GM19351 (cell line): Measurements from ENCODE around the gene HIF1AN.
A peak's percentile ranks its signal among the peaks of the same experiment; 100 is the strongest.

ENCODE experiments used
- ATAC-seq: cut with Tn5 transposase; IDR thresholded peaks from one replicate; pipeline ENCODE4 v1.9.1; 2021; ENCODE audit warnings: mild to moderate bottlenecking, moderate library complexity; ENCODE audit not compliant: unreplicated experiment

Gene HIF1AN

DNA sequence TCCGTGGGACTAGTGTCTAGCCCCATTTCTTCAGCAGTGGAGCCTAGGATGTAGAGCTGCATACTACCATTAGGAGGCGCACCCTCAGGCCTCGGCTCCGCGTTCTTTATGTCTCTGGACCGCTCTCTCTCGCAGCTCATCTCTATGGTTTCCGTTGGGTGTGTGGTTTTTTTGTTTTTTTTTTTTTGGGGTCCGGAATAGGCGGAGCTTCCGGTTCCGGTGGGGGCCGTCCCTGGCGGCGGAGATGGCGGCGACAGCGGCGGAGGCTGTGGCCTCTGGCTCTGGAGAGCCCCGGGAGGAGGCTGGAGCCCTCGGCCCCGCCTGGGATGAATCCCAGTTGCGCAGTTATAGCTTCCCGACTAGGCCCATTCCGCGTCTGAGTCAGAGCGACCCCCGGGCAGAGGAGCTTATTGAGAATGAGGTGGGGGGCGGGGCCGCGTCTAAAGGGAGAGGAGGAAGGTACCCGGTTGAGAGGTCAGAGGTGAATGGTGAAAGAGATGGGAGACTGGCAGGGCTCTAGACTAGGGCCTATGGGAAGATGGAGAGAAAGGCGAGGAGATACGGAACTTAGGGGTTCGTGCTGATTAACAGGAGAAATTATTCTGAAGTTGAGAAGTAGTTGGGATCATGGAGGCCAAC is at the start of gene HIF1AN:
Gene HIF1AN (plus strand): TSS at position 229 of the 639 bp plus-strand sequence. CDS start 16 bp downstream, at position 245.
- ATAC-seq: peak; percentile 96

DNA sequence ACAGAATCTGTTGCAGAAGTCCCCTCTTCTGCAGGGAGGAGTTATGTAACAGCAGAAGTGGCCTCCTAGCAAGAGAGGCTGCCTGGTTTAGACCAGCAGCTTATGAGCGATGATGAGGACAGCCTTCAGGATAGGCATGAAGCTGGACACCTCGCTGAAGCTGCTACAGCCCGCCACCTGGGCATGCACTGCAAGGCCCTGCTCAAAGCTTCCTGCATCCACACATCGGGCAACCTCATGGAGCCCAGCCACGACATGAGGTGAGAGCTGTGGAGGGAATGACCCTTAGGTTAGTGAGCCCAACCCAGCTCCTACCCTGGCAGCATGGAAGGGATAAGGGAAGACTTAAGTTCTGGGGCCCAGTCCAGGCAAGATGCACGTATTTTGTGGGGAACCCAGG is 48.2 kb upstream of the HIF1AN start:
- no peak for ATAC-seq

DNA sequence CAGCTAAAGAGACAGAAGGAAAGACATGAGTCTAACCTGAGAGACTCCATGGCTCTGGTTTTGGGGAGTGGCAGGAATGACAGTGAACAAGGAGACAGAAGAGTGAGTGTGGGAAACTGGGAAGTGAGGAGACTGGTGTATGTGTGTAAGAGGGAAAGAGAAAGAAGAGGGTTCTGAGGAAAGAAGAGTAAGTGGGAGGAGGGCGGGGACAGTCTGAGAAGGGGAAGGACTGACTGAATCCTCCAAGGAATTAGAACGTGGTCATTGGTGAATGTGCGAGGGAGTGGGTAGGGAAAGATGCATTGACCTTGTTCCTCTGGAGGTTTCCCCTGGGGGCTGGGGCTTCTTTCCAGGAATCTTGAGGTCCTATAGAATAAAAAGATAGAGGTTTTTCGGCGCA is 46.3 kb upstream of the HIF1AN start:
- no peak for ATAC-seq

DNA sequence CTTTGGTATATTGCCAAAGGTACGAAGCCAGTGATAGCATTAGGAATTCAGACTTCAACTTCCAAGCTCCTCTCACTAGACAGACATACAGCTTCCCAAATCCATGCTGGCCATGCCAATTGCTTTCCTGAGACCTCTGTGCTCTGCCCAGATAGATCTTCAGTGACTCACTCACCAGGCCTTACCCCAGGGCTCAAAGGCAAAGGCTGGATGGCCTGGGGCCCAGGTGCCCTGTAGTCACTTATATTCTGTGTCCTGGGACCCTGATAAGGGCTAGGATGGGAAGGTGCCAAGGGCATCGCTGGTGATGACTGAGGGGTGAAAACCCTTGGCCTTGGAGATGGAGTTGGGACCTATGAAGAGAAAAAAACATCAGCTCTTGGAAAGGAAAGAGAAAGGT is 45.2 kb upstream of the HIF1AN start:
- ATAC-seq: no peak

DNA sequence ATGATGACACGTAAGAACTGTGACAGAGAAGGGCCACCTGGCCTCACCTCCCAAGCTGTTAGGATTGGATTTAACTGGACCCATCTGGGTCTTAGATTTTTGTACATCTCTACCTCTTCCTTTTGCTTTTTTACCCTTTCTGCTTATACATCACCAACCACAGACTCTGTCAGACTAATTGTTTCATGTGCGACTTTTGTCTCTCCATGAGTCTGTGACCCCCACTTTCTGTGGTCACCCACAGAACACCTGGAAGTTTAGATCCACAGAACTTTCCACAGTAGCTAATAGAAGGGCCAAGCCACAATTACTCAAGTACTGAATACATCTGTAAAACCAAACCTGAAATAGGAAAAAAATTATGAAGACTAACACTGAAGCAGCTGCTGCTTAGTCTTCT is 39.2 kb upstream of the HIF1AN start:
- ATAC-seq: no peak

DNA sequence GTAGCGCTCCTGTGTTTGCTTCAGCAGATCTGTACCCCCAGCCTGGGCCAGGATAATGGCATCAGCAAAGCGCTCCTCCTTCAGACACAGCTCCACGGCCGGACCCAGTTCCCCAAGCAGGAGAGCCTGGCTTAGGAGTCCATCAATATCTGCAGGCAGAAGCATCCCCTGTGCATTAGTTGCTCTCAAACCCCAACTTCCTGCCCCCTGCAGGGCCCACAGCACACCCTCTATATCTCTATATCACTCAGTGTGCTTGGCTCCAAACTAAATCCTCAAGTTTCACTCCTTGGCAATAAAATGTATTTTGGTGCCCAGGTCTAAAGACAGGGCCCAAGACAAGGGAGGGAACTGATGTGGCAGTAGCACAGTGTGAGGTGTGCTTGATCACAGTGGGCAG is 37.7 kb upstream of the HIF1AN start:
- no peak for ATAC-seq

DNA sequence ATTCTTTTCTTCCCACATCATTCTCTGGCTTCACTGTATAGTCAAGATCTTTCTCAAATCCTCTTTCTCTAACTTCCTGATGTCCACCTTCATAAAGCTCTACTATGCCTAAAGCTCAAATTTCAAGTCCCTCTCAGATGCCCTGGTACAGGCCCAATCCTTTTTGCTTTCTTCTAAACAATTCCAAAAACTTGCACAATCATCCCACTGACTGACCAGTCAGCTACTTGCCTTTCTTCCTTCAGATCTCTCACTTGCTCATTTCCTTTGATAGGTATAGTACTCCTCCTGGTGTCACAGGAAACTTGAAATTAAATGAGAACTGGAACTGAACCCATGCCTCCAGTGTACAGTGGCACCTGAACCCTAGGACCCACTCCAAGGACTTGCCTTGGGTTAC is 34.3 kb upstream of the HIF1AN start:
- no peak for ATAC-seq

DNA sequence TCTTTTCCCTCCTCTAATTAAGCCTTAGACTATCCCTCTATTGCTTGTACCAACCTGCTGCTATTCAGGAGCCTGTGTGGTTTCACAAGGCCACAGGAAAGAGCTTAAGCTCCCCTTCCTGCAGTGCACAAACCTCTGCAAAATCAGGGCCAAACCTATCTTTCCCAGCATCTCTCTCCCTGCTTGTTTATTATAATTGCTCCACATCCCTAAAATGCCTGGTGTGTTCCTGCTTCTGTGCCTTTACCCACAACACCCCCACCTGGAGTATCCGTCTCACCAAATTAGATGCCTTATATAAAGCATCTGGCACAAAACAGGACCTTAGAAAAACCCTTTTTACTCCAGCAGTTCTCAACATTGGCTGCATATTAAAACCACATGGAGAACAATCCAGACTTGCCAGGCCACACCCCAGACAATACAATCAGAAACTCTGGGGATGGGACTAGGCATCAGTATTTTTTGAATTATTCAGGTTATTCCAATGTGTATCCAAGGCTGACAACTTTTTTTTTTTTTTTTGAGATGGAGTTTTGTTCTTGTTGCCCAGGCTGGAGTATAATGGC is 32.7 kb upstream of the HIF1AN start:
- ATAC-seq: no peak

DNA sequence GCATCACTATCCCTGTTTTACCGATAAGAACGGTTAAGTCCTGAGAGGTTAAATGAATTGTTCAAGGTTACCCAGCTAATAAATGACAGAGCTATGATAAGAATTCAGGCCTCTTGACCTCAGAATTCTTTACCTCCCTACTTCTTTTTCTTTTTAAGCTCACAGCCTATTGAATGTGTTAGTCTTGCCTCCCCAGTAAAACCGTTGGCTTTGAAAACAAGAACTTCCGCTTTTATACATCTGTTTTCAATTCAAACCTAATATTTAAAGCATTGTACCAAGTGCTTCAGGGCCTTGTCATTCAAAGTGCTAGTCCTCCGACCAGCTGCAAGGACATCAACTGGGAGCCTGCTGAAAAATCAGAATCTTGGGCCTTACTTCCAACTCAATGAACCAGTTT is 31.6 kb upstream of the HIF1AN start:
- ATAC-seq: no peak

DNA sequence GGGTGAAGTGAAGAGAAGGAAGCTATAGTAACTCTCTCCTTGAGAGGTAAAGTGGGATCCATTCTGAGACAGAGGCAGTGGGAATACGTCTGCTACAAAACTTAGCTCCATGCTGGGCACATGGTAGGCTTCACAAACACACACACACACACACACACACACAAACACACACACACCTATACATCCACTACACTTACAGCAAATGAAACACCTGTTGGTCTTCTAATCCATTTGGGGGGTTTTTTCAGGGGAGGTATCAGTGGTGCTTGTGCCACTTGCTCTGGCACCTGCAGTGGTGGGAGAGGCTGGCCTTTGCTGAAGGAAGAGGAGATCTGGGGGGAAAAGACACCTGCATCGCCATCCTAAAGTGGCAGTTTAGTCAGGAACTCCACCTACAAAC is 30.6 kb upstream of the HIF1AN start:
- ATAC-seq: no peak

DNA sequence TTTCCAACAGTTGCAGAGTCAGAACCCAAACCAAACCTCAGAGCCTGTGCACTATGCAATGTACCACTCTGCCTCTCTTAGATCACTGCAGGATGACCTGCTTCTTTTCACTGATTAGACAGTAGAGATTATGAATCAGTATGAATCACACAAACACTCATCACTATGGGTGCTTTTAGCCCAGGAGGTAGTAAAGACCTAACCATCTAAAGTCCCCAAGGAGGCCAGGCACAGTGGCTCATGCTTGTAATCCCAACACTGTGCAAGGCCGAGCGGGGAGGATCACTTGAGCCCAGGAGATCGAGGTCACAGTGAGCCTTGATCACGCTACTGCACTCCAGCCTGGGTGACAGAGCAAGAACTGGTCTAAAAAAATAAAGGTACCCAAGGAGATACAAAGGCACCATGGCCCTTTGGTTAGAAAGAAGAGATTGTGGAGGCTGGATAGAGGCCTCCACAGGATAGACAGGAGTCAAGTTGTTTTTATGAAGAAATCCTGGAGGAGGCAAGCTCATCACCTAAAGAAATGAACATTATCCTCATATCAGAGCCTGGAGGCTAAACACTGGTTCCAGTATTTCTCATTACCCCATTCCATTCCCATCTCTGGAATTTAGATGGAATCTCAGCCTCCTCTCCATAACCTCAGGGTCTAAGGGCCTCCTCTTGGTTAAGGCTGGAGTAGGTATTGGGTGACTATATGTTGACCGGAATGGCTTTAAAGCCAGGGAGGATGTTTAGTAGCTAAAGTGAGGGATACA is 29.0 kb upstream of the HIF1AN start:
- ATAC-seq: no peak

DNA sequence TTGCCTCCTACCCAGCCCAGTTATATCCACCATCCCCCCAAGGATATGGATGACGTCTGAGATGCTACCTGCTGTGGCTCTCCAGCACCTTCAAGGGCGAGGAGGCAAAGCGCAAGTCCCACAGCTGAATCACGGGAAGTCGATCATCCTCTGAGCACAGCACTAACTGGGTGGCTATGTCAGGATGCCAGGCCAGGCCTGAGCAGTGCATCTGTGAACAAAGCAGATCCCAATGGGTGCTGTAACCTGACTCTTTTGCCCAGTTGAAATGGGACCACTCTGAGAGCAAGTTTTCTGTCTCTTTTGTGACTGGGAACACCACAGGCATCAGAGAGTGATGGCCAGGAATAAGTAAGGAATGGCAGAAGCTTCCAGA is 28.4 kb upstream of the HIF1AN start:
- no peak for ATAC-seq

DNA sequence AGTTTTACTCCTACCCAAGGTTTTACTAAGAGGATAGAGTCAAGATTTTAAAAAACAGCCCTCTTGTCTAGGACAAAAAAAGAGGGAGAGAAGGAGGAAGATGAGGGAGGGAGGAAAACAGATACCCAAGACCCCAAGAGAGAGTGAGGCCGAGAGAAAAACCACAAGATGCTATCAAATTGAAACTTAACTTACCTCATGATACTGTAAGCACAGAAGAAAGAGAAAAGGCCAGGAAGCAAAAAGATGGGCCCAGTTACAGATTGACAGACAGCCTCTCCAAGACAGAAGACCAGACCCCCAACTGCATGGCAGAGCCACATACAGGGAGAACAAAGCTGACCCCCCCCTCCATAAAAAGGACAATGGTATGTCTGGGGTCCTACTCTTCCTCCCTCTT is 27.5 kb upstream of the HIF1AN start:
- ATAC-seq: no peak

DNA sequence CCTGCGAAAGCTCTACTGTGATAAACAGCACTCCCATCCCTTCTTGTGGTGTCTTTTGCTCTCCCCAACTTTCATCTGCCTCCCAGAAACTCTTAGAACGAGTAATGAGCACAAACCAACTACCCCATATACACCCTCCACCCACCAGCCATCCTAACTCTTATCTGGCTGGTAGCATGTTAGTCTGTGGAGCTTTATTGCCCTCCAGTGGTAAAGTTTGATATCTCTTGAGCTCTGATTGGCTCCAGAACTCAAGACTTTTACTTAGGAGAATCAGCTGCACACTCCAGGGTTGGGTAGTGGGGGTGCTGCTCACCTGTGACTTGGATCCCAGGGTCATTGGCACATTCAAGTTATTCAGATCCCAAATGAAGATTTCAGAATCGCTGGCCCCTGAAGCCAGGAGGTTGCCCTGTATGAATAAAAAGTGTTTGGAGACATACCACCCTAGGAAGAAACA is 27.0 kb upstream of the HIF1AN start:
- no peak for ATAC-seq

DNA sequence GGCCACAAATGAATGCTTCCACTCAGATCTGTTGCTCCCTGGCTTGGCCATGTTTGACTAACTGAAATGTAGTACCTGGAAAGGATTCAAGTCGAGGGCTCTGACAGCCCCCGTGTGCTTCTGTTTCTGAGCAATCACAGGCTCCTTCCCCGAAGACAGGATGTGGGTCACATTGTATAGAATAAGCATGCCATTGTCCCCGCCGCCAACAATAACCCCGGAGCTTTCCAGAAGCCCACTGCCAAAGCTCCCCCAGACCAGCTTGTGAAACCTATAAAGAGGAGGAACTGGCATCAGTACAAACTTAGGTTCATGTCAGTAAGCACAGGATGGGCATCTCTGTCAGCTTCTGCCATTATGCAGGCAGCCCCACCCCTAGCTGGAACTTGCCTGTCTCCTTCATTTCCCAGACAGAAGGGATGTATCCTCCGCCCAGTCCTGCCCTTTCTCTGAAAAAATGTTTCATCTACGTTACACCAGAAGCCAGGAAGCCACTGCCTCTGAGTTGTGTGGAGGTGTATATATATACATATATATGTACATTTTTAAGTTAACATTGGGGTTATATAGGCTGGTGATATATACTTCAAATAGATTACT is 26.4 kb upstream of the HIF1AN start:
- ATAC-seq: no peak

DNA sequence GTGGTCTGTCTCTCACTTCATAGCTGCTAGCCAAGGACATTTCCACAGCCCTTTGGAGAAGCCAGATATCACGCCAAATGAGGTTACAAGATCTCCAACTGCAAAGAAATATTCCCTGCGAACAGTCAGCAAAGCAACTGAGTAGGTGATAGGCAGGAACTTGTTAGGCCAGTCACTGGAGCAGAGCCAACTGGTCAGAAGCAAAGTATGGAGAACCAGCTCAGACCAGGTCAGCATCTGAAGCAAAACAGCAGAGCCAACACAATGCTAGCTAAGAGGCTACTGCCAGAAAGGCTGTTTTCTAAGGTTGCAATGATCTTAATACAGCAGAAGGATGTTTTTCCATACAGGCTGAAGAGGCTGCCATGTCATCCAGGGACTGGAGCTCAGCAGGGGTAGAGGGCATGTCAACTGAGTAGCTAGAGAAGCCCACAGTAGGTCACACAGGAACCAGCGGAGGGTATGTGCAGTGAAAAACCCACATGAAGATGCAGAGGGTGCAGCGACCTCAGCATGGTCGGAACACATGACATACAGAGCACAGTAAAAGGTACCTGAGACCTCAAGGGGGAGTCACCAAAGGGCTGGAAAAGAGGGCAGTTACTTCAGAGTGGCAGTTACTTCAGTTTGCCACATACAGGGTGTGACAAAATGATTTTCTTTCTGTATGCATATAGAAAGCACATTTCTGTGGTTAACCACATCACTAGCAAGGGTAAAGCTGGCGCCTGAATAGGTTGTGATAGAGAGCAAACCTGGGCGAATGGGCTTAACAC is 25.0 kb upstream of the HIF1AN start:
- ATAC-seq: no peak

DNA sequence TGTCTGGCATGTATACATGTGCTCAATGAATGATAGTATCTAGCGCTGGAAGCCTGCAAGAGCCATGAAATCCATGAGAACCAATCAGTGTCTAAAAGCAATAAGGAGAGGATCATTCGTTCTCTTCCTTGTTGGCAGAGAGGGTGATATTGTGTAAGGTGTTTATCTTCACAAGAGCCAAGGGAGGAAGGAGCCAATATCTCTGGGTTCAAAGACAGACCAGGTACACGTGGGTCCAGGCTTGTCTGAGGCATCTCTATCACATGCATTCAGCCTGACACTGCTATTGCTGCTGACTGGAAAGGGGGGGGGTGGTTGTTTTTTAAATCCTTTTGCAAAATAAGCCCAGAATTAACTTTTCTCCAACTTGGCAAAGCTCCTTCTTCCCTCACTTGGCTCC is 20.1 kb upstream of the HIF1AN start:
- ATAC-seq: no peak

DNA sequence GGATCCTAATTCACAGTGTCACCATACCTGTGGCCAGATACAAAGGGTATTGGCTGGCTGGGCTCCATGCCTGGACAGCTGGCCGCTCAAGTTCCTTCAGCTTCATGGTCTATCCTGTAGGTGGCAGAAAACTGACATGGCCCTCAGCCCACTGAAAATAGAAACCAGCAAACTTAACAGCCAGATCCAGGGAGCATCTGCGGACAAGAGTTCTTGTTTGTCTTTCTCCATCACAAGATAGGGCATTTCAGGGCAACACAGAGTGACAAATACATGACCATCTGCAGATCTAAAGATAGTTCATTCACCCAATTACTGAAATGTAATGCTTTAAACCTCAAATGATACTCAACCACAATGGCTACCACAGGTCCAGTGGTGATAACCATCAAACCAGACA is 18.9 kb upstream of the HIF1AN start:
- ATAC-seq: no peak

DNA sequence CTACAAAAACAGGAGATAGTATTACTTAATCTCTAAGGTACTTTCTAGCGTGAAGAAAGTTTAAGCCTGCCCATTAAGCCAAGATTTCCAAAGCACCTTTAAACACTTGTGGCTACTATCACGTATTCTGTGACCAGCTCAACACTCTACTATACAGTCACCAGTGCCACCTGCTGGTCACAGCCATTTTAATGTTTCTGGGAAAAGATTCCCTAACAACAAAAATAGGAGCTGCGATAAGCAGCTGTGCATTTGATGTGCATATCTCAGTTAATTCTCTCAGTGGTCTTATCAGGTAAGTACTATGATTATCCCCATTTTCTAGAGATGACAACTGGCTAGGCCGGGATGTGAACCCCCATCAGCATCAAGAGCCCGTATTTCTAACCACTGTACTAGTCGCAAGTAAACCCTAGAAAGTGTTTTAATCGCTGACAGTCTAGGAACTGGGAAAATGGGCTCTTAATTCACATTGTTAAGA is 16.9 kb upstream of the HIF1AN start:
- ATAC-seq: no peak

DNA sequence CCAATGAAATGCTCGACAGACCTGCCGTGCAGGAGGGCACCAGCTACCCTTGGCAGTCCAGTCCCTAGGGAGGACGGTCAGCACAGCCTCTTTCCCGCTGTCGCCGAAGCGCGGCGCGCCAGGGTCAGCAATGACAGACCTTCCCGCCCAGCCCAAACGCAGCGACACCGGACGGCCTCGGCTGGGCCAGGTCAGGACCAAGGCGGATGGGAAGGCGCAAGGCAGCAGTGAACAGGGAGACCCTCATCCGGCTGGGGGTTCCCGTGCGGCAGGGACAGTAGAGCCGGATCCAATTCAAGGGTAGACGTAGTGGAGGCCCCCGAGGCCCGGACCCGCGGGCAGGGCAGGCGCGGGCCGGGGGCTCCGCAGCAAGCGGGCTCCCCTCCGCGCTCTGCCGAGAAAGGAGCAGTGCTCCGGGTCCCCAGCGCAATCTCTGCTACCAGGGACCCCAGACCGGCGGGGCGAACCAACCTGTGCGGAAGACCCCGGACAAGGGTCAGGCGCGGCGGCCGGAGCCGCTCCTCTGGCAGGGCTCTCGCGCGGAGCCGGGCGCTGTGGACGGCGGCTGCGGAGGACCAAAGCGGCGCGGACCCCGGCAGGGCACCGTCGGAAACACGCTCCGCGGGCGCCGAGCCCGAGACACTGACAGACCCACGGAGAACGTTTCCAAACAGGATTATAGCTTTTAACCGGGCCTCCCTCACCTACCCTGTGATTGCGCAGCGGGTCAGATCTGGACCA is 16.3 kb upstream of the HIF1AN start, which contains the start of gene SEC31B:
Gene SEC31B (minus strand): TSS at position 551 of the 741 bp plus-strand sequence. CDS start 2,909 bp downstream, outside the sequence.
- no peak for ATAC-seq
